NCI-H748 (cell line): ENCODE data around the gene SOAT2.
"Not testable (repeated sequence)": the region's sequence is repeated elsewhere in the genome, so short reads cannot be mapped to it uniquely, and the experiment has no call there.

Experiments used
- DNase-seq: peaks from one replicate; lab custom pipeline; 2025; ENCODE audit not compliant: unreplicated experiment; lab: John Stamatoyannopoulos, UW

Gene SOAT2

DNA sequence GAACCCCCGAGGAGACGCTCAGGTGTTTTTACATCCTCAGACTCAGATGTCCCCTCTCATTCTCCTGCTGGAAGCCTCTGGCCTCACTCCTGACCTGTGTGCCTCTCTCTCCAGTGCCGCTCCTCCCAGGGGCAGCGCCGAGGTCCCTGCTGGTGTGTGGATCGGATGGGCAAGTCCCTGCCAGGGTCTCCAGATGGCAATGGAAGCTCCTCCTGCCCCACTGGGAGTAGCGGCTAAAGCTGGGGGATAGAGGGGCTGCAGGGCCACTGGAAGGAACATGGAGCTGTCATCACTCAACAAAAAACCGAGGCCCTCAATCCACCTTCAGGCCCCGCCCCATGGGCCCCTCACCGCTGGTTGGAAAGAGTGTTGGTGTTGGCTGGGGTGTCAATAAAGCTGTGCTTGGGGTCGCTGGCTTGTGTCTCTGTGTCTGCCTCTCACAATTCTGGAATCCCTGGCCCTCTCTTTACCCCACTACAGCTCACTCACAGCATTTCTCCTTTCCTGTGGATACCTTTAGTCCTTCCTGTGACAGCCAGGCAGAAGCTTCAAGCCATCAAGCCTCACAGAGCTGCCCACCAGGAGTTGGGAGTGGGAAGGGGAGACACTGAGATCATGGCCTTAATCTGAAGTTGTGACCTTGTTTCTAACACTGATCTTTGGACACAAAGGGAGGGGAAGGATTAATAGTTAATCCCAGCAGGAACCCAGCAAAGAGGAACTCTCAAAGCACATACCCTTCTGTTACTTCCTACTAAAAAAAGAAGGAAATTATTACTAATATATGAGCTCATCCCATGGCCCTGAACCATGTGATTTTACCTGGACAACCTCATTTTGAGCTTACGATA is 1.1 kb upstream of the SOAT2 start:
- no peak for DNase-seq

DNA sequence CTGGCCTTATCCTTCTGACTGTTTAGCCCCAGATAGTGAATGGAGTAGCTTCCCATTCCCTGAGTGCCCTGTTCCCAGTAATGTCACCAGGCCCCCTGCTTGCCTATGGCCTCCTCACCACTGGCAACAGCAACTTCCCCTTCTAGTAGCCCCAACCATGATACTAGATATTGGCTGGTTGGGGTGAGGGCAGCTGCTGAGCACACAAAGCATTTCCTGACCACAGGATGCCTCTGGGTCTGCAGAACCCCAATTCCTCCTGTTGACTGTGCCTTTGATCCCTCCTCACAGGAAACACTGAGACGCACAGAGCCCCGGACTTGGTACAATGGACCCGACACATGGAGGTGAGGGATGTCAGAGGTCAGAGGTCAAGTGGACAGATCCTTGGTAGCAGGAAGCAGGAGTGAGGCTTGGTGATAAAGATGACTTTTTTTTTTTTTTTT is 597 bp downstream of the SOAT2 start:
- DNase-seq, result no peak

- no peak for DNase-seq
Measured at GRCh38 chr12:53105256-53105655, 2.0 kb downstream of the SOAT2 start.

DNA sequence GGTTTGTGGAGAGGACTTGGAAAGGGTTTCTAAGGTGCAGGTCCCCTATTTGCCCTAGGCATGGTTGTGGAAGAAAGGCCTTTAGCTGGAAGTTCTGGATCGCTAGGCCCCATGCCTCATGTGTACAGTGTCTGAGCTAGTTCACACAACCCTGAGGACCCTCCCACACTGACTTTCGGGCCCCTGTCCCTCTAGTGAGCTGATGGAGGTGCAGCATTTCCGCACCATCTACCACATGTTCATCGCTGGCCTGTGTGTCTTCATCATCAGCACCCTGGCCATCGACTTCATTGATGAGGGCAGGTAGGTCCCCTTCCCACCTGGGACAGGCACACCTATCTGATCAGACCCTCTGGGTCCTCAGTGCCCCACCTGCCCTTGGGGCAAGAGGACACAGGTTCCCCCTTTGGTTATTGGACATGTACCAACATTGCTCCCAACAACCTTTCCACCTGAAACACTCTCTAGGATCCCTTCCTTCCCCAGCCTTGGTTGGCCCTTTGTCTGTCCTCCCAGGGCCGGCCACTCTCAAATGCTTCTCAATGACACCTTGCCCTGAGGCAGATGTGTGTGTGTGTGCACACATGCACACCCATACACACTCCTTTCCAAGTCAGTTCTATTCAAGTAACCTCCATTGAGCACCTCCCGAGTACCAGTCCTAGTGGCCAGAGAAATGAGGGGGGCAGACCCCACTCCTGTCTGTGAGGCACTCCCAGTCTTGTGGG is 2.6 kb downstream of the SOAT2 start:
- no peak for DNase-seq

GRCh38 chr12:53107122-53107521 is 3.8 kb downstream of the SOAT2 start:
- no peak for DNase-seq

- DNase-seq, result not testable (repeated sequence)
Measured at GRCh38 chr12:53112431-53112830, 9.1 kb downstream of the SOAT2 start.

GRCh38 chr12:53113136-53113705 is 9.9 kb downstream of the SOAT2 start:
- no peak for DNase-seq

DNA sequence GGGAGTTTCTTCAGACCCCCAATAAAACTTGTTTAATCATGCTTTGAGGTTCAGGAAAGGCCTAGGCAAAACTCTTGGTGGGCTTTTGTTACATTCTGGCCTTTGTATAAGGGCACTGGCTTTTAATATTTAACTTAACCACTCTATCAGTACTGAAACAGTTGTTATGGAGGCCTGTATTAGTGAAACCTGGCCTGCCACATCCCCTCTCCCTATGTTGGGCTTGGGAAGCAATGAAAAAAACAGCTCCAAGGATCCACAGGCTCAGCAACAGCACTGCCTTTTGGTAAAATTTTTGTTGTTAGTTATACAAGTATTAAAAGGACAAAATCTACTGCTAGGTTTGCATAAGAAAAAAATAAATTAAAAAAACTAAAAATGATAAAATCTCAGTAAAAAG is 10.7 kb downstream of the SOAT2 start:
- no peak for DNase-seq

- DNase-seq, result no peak
Measured at GRCh38 chr12:53115112-53115890, 12.0 kb downstream of the SOAT2 start.

- DNase-seq, result no peak
Measured at GRCh38 chr12:53115891-53116648, 12.8 kb downstream of the SOAT2 start.

GRCh38 chr12:53118751-53119300 is 15.5 kb downstream of the SOAT2 start:
- DNase-seq, result no peak

- no peak for DNase-seq
Measured at GRCh38 chr12:53120685-53121525, 17.6 kb downstream of the SOAT2 start.

- no peak for DNase-seq
Measured at GRCh38 chr12:53122961-53123468, 19.7 kb downstream of the SOAT2 start.

DNA sequence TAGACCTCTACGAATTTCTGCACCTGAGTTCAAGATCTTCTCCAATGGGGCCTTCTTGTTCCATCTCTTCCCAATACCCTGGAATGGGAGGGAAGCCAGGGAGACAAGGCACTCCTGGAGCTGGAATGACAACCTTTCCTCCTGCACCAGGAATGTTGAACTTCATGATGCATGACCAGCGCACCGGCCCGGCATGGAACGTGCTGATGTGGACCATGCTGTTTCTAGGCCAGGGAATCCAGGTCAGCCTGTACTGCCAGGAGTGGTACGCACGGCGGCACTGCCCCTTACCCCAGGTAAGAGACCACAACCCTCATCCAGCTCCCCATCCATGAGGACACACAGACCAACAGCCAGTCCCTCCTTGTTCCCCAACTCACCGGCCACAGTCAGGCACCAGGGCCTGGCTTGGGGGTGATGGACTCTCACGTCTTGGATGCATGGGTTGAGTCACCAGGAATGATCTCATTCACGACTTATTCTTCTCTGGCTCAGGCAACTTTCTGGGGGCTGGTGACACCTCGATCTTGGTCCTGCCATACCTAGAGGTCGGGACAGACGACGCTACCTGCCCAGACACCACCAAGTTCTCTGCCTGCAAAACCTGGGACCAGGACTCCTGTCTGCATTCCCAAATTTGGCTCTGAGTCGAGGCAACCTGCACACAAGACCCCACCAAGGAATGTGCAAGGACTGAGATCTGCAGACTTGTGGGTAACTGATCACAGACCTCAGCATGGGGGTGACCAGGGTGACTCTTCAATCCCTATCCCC is 20.5 kb downstream of the SOAT2 start:
- no peak for DNase-seq

DNA sequence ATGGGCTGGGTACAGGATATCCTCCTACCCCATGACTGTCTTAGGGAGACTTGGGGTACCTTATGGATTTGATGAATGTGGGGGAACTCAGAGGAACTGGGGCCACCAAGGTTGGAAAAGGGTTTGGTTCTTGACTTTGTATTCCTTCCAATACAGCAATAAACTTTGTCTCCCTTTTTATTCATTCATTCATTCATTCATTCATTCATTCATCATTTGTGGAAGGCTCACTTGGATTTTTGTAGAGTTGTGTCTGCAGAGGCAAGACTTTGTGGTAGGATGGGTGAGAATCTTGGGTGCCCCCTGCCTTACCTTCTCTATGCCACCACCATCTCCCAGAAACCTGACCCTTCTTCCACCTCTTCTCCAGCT is 21.1 kb downstream of the SOAT2 start:
- no peak for DNase-seq

DNA sequence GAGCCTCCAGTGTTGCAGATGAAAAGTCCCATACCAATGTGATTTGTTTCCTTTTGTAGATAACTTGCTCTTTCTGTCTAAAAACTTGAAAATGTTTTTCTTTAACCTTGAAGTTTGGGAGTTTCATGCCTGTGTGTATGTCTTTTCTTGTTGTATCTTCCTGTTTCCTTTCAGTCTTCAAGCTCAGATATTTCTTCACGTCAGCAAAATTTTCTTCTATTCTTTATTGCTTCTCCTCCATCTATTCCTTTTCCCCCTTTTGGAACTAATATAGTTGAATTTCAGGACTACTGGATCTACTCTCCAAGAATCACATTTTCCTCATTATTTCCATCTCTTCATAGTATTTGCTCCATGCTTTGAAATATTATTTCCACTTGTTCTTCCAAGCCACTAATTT is 23.9 kb downstream of the SOAT2 start:
- DNase-seq, result no peak

- DNase-seq, result no peak
Measured at GRCh38 chr12:53128780-53129569, 25.7 kb downstream of the SOAT2 start.

DNA sequence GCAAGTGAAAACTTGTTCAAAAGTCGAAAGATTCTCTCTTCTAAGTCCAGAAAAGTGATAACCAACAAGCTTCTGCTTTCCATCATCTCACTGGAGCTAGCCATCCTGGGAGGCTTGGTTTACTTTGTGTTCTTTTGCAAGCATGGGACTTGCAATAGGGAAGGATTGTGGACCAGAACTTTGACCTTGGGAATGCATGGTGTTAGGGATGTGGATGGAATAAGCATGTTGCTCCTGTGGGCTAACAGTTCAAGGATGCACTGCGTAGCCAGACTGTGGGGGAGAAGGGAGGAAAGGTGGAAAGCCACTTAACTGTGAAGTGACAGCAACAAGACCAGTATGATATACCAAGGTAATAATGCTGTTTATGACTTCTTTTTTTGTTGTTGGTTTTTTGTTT is 28.6 kb downstream of the SOAT2 start:
- DNase-seq, result no peak
